Measurements from ENCODE around the gene CLSTN2. TPM values are rescaled to one million over a fixed set of nuclear protein-coding genes. Genes with fewer than 3 reads are reported as not detected.

CLSTN2 gene
- total RNA-seq, 2 donors from 2014 or later = 3.5 to 60.3 TPM

DNA sequence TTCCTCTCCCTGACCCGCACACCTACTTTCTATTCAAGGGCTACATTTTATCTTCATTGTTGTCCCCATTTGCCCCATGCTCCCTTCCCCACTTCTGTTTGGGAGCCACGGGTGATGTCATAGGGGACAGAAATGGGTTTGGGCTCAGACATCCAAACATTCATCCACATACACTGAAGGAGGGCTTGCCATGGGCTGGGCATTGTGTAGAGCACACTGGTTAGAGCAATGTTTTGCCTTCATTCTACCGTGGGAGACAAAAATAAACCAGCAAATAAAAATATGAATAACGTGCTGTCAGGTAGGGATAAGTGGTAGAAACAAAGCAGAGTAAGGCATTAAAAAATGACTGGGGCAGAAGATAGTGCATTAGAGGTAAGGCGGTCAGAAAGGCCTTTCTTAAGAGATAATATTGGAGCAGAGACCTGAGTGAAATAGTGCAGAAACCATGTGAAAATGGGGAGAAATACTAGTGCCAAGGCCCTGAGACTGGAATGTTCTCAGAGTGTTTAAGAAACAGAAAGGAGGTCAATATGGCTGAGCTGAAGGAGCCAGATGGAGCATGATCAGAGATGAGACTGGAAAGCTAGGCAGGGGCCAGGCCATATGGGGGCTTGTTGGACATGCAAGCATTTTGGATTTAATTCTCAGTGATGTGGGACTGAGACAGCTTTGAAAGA, 40.9 kb upstream of the CLSTN2 start:
- TF ChIP-seq POLR2AphosphoS5 (IDR thresholded peaks at IDR 0.05) (no peak), POLR2A (IDR thresholded peaks at IDR 0.05) (no peak)
- TF ChIP-seq, protein P1, sequence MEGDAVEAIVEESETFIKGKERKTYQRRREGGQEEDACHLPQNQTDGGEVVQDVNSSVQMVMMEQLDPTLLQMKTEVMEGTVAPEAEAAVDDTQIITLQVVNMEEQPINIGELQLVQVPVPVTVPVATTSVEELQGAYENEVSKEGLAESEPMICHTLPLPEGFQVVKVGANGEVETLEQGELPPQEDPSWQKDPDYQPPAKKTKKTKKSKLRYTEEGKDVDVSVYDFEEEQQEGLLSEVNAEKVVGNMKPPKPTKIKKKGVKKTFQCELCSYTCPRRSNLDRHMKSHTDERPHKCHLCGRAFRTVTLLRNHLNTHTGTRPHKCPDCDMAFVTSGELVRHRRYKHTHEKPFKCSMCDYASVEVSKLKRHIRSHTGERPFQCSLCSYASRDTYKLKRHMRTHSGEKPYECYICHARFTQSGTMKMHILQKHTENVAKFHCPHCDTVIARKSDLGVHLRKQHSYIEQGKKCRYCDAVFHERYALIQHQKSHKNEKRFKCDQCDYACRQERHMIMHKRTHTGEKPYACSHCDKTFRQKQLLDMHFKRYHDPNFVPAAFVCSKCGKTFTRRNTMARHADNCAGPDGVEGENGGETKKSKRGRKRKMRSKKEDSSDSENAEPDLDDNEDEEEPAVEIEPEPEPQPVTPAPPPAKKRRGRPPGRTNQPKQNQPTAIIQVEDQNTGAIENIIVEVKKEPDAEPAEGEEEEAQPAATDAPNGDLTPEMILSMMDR (IDR thresholded peaks at IDR 0.05) = no peak
- H3K27ac ChIP-seq = no peak overlapping the region
- H3K9me3 ChIP-seq = no peaks in the 10 kb centered on the region
- H3K4me1 ChIP-seq (replicated peaks) = no peaks in the 10 kb centered on the region
- WGBS = 81% methylated on average over 5 of the region's 5 CpGs
- no peak overlapping the region for H3K4me3 ChIP-seq
- no peaks in the 10 kb centered on the region for H3K27me3 ChIP-seq (replicated peaks; ENCODE audit: insufficient read depth)
- DNase-seq (ENCODE audit: low spot score) = no peak
- no peaks in the 10 kb centered on the region for H3K36me3 ChIP-seq
- intact Hi-C loops (cut with DNase I) = no loop called here

DNA sequence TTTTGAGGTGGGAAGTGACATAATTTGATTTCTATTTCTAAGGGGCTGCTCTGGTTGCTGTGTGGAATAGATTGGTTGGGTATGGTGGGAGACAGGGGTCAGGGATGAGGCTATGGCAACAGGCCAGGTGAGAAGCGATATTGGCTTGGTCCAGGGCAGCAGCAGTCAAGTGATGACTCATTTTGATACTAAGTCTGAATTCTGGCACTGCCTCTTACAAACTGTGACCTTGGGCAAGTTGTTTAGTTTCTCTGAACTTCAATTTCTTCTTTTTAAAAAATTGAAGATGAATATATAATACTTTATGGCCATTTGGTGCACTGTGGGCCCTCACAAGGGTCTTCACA, 40.4 kb upstream of the CLSTN2 start:
- H3K4me1 ChIP-seq (replicated peaks) = no peaks in the 10 kb centered on the region
- H3K9me3 ChIP-seq = no peaks in the 10 kb centered on the region
- intact Hi-C loops (cut with DNase I) = no loop called here
- 89% methylated on average over 1 of the region's 1 CpG for WGBS
- no peak overlapping the region for H3K4me3 ChIP-seq
- no peaks in the 10 kb centered on the region for H3K36me3 ChIP-seq
- no peaks in the 10 kb centered on the region for H3K27me3 ChIP-seq (replicated peaks; ENCODE audit: insufficient read depth)
- no peak for DNase-seq (ENCODE audit: low spot score)
- TF ChIP-seq POLR2A (IDR thresholded peaks at IDR 0.05) (no peak), POLR2AphosphoS5 (IDR thresholded peaks at IDR 0.05) (no peak)
- TF ChIP-seq, protein P1 (IDR thresholded peaks at IDR 0.05) = no peak
- no peak overlapping the region for H3K27ac ChIP-seq

DNA sequence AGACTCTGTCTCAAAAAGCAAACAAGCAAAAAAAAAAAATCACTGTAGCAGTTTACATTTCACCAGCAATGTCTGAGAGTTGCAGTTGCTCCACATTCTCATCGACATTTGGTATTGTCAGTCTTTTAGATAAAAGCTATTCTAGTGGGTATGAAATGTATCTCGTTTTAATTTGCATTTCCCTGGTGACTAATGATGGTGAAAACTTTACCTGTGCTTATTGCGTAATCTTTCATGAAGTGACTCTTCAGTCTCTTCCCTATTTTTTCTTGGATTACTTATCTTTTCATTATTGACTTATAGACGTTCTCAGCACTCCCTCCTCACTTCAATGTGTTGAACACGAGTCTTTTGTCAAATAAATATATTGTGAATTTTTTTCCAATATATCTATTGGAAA, 37.2 kb upstream of the CLSTN2 start:
- intact Hi-C loops (cut with DNase I) = no loop called here
- H3K27me3 ChIP-seq (replicated peaks; ENCODE audit: insufficient read depth) = no peaks in the 10 kb centered on the region
- WGBS = 80% methylated on average over 5 of the region's 5 CpGs
- H3K9me3 ChIP-seq = no peaks in the 10 kb centered on the region
- no peaks in the 10 kb centered on the region for H3K4me1 ChIP-seq (replicated peaks)
- H3K27ac ChIP-seq = no peak overlapping the region
- TF ChIP-seq POLR2A (IDR thresholded peaks at IDR 0.05) (no peak), POLR2AphosphoS5 (IDR thresholded peaks at IDR 0.05) (no peak)
- TF ChIP-seq, protein P1 (IDR thresholded peaks at IDR 0.05) = no peak
- no peaks in the 10 kb centered on the region for H3K36me3 ChIP-seq
- no peak for DNase-seq (ENCODE audit: low spot score)
- H3K4me3 ChIP-seq = no peak overlapping the region

DNA sequence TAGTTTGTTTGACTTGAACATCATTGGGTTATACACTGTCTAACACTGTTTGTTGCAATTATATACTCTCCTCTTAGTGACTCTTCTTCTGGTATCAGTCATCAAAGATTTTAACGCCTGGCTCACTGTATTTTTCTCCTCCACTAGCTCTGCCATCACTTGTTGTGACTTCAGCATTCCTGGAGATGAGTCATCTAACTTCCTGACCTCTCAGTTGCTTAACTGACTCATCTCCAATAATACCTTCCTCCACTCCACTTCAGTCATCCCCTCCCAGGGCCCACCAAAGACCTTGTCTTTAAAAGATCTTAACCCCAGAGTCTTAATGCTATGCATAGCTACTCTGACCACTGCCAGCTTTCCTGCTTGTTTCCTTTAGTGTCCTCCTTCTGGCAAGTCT, 28.6 kb upstream of the CLSTN2 start:
- DNase-seq (ENCODE audit: low spot score) = no peak
- Histone ChIP-seq H3K36me3 (no peaks in the 10 kb centered on the region), H3K27me3 (replicated peaks; ENCODE audit: insufficient read depth) (no peaks in the 10 kb centered on the region), H3K4me3 (no peak overlapping the region), H3K9me3 (no peaks in the 10 kb centered on the region), H3K27ac (no peak overlapping the region), H3K4me1 (replicated peaks) (no peaks in the 10 kb centered on the region)
- intact Hi-C loops (cut with DNase I) = no loop called here
- 63% methylated on average over 1 of the region's 1 CpG for WGBS
- TF ChIP-seq, protein P1 (IDR thresholded peaks at IDR 0.05) = no peak
- TF ChIP-seq POLR2A (IDR thresholded peaks at IDR 0.05) = no peak
- no peak for TF ChIP-seq POLR2AphosphoS5 (IDR thresholded peaks at IDR 0.05)

DNA sequence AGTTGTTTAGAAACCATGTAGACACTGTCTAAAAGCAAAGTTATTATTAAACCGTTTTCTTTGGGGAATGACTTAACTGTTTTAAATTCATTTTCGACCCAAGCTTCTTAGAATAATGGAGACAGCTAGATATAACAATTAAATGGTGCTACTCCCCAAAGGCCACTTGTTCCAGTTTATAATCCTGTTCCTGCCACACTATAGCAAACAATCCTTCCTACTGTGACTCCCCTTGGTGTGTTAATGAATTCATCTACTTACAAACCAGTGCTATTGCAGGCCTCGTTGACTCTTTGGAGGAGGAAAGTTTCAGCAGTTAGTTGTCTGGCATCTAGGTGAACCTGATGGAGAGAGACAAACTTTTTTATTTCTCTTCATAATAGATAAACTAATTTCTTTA, 25.2 kb upstream of the CLSTN2 start:
- TF ChIP-seq POLR2AphosphoS5 (IDR thresholded peaks at IDR 0.05) (no peak), POLR2A (IDR thresholded peaks at IDR 0.05) (no peak)
- TF ChIP-seq, protein P1 (IDR thresholded peaks at IDR 0.05) = no peak
- intact Hi-C loops (cut with DNase I) = no loop called here
- H3K36me3 ChIP-seq = no peaks in the 10 kb centered on the region
- WGBS = 71% methylated on average over 3 of the region's 3 CpGs
- DNase-seq (ENCODE audit: low spot score) = no peak
- H3K27me3 ChIP-seq (replicated peaks; ENCODE audit: insufficient read depth) = no peaks in the 10 kb centered on the region
- no peak overlapping the region for H3K4me3 ChIP-seq
- H3K9me3 ChIP-seq = no peaks in the 10 kb centered on the region
- no peaks in the 10 kb centered on the region for H3K4me1 ChIP-seq (replicated peaks)
- no peak overlapping the region for H3K27ac ChIP-seq

All from prostate gland (tissue), 2 donors.